Measurements from ENCODE around the gene RNF212.

Gene RNF212

GRCh38 chr4:1115528-1116293 lies 2.3 kb upstream of the RNF212 start:
- no peak for DNase-seq

DNA sequence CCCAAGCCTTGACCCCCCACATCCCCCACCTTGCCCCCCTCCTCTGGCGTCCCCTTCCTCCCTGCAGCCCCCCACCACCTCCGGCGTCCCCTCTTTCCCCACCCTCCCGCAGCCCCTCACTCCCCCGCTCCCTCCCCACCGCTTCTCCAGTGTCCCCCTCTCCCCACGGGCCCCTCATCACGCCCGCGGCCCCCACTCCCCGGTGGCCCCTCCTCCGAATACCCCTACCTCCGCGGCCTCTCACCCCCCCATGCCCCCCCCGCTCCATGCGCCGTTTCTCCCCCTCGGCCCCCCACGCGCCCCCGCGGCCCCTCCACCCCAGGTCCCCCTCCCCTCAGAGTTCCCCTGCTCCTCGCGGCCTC lies 562 bp downstream of the RNF212 start:
- no peak for DNase-seq

- no peak for DNase-seq
These were observed 1.1 kb downstream of the RNF212 start for GRCh38 chr4:1112174-1112820.

GRCh38 chr4:1111259-1111809 lies 2.0 kb downstream of the RNF212 start:
- DNase-seq: no peak

GRCh38 chr4:1109898-1110506 lies 3.4 kb downstream of the RNF212 start:
- no peak for DNase-seq

DNA sequence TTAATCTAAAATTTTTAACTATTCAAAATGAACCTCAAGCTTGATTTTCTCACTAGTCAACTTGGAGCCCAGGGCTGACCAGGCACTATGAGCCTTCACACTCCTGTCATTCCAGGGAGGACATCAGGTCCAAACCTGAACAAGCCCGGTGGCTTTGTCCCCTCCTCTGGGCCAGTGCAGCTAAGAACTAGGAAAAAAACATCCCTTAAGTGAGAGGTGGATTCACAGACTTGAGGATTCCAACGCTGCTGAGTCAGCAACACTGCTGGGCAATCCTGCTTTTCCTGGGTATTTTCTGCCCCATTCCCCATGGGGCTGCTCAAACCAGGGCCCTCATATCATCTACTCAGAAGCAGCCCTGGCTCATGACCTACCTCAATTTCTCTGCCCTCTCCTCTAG lies 4.0 kb downstream of the RNF212 start:
- DNase-seq: no peak

- DNase-seq: no peak
These were observed 7.7 kb downstream of the RNF212 start for GRCh38 chr4:1105662-1106061.

DNA sequence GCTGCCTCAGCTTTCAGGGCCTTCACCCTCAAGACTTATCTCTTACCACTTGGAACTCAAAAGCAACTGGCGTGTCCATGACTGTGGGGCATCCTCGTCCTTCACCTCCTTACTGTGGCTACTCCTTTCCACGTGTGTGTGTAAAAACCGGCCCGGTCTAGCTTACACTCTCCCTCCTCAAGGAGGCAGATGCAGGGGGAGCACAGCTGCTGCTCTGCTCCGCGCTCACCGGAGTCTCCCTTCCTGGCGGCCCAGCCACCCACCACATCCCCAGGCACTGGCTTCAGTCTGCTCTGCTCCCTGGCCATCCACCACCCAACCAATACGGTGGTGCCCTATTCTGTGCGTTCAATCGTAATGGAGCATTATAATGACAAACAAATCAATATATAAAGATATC lies 8.3 kb downstream of the RNF212 start:
- no peak for DNase-seq

DNA sequence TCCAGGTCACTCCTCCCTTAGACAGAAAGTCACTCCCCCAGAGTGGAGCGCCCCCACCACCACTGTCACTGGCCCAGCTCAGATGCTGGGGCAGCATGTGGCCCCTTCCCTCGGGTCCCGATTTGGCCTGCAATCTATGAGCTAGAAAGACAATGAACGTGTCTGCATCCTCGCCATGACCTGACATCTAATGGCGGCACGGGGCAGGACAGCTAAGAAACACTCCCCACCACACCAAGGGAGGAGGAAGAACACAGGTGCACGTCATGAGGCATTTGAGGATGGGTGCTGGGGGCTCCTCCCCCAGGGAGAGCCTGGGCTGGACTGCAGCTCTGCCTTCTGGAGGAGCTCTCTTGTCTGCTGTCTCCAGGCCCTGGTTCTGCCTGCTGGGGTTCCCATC lies 8.7 kb downstream of the RNF212 start:
- DNase-seq: no peak

DNA sequence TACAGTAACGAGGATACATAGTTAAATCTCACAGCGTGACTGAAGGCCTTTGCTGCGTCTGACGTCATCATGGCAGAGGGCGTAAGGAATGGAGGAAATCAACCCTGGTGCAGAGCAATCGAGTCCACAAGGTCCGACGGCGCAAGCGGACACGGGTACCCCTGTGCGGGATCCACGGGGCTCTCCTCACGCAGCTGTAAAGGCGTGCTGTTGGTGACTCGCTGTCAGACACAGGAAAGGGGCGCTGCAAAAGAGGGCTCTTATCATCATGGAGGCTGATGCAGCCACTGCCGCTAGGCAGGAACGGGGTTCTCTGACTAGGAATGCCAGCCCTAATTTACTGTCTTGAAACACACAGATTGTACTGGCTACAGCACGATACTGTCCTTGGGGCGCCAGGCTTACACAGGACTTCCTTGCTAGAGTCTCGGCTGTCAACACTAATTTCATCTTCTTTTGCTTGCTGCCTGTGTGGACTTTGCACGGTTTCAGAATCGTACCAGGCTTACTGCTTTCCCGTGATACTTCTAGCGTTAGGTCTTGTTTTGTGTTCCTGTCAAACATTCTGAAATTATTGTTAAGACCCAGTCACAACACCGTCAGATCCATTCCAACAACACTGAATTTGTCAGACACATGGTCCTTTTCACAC lies 13.6 kb downstream of the RNF212 start:
- no peak for DNase-seq

GRCh38 chr4:1099270-1099669 lies 14.1 kb downstream of the RNF212 start:
- DNase-seq: no peak

- no peak for DNase-seq
These were observed 14.9 kb downstream of the RNF212 start for GRCh38 chr4:1098311-1098925.

DNA sequence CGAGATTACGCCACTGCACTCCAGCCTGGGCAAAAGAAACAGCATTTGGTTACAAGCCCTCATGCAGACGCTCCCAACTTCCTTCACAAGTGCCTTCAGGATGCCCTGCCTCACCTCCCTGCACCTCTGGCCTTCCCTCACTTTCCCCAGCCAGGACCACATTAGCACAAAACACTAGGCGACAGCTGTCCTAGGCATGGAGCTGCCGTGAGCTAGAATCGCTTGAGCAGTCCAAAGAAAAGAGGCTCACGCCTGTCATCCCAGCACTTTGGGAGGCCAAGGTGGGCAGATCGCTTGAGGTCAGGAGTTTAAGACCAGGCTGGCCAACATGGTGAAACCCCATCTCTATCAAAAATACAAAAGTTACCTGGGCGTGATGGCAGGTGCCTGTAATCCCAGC lies 15.8 kb downstream of the RNF212 start:
- DNase-seq: no peak

DNA sequence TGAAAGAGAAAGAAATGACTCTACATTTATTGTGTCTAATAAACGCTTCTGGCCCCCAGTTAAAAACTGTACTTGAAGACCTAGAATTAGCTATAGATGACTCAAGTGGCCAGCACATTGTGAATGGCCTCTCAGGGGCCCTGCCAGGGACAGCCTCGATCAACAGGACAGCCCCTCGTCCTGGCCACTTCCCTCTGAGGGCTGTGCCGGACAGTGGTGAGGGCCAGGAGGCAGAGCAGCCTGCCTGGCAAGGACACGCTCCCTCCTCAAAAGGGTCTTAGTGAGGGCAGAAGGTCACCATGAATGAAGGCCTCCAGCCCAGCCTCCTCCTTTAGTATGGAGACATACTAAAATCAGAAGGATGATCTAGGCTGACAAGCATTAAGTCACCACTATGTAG lies 16.5 kb downstream of the RNF212 start:
- DNase-seq: no peak

DNA sequence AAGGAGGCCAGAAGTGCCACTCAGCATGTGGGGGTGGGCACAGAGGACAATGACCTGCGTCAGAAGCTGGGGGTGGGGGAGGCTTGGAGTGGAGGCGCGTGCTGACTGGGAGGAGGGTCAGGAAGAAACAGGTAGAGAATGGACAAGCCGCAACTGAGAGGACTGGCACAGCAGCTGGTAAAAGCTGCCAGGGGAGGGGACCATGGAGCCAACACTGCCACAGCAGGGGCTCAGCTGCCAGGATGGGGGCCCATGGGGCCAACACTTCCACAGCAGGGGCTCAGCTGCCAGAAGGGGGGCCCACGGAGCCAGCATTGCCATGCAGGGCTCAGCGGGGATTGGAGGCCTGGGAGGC lies 19.1 kb downstream of the RNF212 start:
- DNase-seq: no peak

DNA sequence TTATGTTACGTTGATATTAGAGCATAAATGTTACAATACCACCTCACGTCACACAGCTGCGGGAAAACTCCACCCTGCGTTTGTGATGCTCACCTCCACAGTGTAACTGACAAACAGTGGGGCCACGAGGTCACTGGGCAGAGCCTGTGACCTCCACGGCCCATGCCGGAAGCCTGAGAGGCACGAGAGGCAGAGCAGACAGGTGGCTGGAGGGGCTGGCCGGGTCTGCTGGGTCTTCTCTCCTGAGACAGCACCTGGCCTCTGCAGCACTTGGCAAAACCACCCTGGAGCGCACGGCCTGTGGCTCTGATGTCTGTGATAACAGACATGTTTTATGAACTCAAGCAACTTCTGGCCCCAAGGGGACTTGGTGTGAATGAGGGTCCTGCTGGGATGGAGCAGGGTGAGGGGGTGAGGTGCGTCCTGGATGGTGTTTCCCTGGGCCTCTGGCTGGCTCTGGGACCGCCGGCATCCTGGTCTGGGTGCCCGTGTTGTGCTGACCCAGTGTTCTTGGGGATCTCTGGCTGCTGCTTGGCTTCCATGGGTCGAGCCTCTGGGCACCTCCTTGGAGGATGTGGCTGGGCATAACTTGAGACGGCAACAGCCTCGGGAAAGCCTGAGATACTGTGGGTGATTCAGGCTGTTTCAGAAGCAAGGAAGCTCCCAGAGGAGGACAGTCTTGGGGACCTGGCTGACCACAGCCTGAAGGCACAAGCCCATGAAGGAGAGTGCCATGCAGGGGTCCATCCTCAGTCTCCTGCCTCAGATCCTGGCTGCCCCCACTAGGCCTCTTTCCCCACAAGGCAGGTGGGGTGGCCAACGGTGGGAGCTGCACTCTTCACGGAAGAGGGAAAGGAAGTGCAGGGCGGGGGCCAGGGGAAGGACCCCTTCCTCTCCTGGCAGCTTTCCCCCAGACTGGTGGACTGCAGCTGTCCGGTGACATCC lies 19.7 kb downstream of the RNF212 start:
- DNase-seq: no peak

DNA sequence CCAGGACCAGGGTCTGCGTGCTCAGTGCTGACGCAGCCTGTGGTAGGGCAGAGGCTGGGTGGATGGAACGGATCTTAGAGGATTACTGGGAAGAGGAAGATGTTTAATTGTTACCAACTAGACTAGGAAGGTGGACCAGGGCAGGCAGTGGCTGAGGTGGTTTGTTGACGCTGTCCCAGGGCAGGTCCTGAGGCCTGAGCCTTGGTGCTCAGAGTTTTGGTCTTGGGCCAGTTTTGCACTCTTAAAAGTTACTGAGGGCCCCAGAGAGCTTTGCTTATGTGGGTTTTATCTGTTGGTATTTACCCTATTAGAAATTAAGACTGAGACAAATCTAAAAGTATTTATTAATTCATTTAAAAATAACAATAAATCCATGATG lies 20.4 kb downstream of the RNF212 start:
- no peak for DNase-seq

GRCh38 chr4:1092026-1092982 lies 21.1 kb downstream of the RNF212 start:
- no peak for DNase-seq

DNA sequence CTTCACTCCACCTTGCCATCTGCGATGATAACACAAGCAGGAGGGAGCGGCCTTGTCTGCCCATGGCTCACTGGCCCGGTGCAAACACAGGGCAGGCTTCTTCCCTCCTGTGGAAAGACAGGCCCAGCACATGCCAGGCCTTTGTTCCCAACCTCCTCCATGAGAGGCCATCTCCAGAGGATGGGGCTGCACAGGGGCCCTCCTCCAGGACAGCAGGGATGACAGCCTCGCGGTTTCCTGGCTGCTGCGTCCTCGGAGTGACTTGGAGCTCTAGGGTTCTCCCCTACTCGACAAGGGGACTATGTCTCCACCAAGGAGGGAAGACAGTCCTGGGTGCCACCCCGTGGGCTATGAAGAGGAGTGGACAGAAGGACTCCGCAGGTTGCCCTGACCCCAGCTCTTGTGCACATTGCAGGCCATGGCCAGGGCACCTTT lies 21.8 kb downstream of the RNF212 start:
- DNase-seq: no peak

Data from hypothalamus (tissue), 51 donors.